GM12891 (cell line): Measurements from ENCODE around the gene VMO1.

ENCODE experiments used
- POLR2A ChIP-seq: IDR thresholded peaks from 2 replicates; pipeline ENCODE4 v1.6.1; 2011; ENCODE audit warnings: low read depth, low read length, control low read depth
- SPI1 ChIP-seq: IDR thresholded peaks from 2 replicates; pipeline ENCODE4 v1.6.1; 2011; ENCODE audit warnings: low read depth, low read length, control low read depth

GRCh38 chr17:4833178-4833940 is 47.2 kb upstream of the VMO1 start, which contains the start of gene MINK1:
- 0 out of 2 replicates have a peak, but pooled peaks have one; percentile 4 for TF ChIP-seq SPI1
- no peak for TF ChIP-seq POLR2A
